ENCODE data around the gene EFCAB12.

GRCh38 chr3:129434140-129434539, 5.7 kb upstream of the EFCAB12 start:
- no peak for TF ChIP-seq CTCF (IDR thresholded peaks at IDR 0.05; ENCODE audit: low read length)
- TF ChIP-seq EZH2 (IDR thresholded peaks at IDR 0.05; ENCODE audit: borderline replicate concordance, low read length) = no peak
